NCI-H2227 (cell line): ENCODE results near the gene MRNIP.
"Not testable (repeated sequence)": the region's sequence is repeated elsewhere in the genome, so short reads cannot be mapped to it uniquely, and the experiment has no call there.

Source experiments
- DNase-seq: peaks from one replicate; lab custom pipeline; 2025; ENCODE audit not compliant: unreplicated experiment; lab: John Stamatoyannopoulos, UW

MRNIP gene

GRCh38 chr5:179840766-179841165 is 17.9 kb downstream of the MRNIP start:
- no peak for DNase-seq

GRCh38 chr5:179840321-179840720 is 18.3 kb downstream of the MRNIP start:
- no peak for DNase-seq

DNA sequence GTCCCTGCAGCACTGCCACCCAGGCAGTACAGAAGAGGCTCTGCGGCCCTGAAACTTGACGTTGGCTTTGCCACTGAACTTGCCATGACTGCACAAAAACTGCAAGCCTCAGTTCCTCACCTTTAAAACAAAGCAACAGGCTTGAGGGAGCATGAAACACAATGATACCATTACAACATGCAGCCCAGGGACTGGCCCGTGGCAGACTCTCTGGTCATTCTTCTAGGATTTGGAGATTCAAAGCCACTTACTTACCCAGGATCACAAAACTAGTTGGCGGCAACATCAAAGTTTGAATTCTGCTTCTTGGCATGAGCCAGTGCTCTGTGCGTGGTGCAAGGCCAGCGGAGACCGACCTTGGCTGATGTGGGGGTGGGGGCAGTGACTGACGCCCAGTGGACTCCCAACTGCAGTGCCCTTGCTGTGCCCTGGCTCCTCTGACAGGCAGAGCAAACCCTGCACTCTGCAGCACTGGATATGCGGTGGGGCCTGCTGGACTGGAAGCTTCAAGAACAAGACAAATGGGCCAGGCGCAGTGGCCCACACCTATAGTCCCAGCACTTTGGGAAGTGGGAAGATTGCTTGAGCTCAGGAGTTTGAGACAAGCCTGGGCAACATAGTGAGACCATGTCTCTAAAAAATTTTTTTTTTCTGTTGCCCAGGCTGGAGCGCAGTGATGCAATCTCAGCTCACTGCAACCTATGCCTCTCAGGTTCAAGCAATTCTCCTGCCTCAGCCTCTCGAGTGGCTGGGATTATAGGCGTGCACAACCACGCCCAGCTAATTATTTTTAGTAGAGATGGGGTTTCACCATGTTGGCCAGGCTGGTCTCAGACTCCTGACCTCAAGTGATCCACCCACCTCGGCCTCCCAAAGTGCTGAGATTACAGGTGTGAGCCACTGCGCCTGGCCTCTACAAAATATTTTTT is 19.0 kb downstream of the MRNIP start:
- DNase-seq, result no peak

- DNase-seq, result no peak
Observed at GRCh38 chr5:179837076-179838011, 21.3 kb downstream of the MRNIP start.

DNA sequence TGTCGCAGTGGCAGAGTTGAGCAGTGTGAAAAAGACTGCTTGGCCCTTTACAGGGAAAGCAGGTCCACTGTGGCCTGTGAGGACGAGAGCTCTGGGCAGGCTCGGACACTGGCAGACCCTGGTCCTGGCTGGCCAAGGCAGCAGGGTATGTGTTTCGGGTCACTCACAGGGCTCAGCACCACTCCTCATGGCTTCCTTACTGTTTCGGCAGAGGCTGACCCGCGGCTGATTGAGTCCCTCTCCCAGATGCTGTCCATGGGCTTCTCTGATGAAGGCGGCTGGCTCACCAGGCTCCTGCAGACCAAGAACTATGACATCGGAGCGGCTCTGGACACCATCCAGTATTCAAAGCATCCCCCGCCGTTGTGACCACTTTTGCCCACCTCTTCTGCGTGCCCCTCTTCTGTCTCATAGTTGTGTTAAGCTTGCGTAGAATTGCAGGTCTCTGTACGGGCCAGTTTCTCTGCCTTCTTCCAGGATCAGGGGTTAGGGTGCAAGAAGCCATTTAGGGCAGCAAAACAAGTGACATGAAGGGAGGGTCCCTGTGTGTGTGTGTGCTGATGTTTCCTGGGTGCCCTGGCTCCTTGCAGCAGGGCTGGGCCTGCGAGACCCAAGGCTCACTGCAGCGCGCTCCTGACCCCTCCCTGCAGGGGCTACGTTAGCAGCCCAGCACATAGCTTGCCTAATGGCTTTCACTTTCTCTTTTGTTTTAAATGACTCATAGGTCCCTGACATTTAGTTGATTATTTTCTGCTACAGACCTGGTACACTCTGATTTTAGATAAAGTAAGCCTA is 22.2 kb downstream of the MRNIP start:
- no peak for DNase-seq

DNA sequence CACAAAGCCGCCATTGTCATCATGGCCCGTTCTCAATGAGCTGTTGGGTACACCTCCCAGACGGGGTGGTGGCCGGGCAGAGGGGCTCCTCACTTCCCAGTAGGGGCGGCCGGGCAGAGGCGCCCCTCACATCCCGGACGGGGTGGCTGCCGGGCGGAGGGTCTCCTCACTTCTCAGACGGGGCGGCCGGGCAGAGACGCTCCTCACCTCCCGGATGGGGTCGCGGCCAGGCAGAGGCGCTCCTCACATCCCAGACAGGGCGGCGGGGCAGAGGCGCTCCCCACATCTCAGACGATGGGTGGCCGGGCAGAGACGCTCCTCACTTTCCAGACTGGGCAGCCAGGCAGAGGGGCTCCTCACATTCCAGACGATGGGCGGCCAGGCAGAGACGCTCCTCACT is 23.7 kb downstream of the MRNIP start:
- DNase-seq, result not testable (repeated sequence)

- no peak for DNase-seq
Observed at GRCh38 chr5:179834120-179834519, 24.5 kb downstream of the MRNIP start.

- DNase-seq, result no peak
Observed at GRCh38 chr5:179833709-179834070, 24.9 kb downstream of the MRNIP start.

GRCh38 chr5:179833056-179833708 is 25.4 kb downstream of the MRNIP start:
- DNase-seq, result no peak

DNA sequence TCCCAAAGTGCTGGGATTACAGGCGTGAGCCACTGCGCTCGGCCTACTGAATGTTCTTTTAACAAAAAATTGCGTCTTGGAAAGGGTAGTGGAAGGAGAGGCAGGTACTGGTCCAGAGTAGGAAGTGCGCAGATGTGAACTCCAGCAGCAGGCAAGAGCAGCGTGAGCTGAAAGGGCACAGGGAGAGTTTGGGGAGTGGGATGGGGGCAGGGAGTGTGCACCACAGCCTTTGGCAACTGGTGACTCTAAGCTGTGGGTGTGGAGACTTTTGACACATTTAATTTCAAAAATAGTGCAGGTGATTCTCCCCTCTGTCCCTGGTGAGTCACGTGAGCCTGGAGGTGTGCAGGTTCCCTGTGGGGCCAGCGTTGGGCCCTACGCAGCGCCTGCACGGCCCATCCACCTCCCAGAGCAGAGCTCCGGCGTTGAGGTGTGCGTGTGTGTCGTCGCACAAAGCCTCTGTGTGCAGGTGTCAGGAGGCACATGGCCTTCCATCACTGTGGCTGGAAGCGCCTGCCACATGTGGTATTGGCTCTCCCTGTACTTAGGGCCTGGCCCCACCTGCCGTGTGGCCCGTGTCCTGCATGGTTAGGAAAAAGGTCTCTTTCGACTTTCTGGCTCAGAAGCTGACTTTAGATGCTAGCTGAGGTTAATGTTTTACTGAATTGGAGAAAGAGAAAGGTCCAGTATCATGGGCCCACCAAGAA is 26.4 kb downstream of the MRNIP start:
- DNase-seq, result no peak

DNA sequence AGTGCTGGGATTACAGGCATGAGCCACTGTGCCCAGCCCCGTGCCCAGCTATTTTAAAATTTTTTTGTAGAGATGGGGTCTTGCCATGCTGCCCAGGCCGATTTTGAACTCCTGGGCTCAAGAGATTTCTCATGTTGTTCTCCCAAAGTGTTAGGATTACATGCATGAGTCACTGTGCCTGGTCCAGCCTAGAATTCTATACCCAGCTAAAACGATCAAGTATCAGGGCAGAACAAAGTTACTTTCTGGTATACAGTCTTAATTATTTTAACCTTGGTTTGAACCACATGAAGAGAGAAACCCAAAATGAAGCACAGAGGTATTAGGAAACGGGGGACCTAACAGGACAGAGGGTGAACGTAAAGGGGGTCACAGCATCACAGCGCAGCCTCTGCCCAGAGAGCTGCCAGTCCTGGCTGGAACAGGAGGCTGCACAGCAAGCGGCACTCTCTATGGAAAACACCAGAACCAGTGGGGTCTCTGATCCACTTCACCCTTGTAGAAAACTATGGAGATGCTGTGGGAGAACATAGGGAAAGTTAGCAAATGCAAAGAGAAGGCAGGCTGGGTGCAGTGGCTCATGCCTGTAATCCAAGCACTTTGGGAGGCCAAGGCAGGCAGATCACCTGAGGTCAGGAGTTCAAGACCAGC is 27.7 kb downstream of the MRNIP start:
- no peak for DNase-seq

DNA sequence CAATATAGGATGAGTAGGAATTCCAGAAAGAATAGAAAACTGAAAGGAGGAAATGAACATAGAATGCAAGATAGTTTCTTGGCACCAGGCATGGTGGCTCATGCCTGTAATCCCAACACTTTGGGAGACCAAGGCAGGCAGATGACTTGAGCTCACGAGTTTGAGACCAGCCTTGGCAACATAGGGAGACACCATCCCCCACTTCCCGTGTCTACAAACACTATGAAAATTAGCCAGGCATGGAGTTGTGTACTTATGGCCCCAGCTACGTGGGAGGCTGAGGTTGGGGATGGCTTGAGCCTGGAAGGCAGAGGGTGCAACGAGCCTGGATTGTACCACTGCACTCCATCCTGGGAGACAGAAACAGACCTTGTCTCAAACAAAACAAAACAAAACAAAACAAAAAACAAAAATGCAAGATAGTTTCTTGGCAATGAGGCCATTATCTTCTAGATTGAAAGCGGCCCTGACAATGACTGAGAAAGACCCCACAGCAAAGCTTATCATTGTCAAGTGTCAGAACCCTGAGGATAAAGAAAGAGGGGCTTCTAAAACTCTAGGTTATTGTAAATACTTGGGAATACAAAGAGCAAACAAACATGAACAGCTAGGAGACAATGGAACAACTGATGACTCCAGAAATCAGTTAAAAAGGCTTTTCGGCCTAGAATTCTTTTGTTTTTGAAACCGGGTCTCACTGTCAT is 28.7 kb downstream of the MRNIP start:
- DNase-seq, result no peak

DNA sequence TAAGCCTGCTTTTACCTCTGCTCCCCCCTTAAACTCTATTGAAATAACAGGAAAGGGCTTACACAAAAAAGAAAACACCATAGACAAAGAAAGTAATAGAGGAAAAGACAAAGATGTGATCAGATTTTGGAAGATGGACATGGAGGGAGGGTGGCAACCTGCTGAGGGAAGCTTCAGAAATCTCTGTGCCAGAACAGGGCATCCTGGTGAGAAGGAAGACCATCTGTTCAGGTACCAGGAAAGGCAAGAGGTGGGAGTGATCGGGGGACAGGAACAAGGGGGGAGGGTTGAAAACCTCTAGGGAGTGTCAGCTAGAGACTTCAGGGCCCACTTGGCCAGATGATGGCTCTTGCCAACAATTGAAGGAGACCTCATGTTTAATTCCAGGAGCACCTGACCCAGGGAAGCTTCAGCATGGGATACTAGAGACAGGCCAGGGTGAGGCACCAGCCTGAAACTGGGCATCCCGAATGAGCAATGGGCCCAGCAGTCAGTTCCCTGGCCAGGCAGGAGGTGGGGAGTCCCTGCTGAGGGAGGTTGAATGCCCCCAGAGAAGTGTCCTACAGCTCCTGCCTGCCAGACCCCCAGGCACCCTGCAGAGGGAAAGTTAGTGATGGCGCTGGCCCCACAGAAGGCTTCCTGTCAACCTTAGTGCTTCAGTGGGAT is 29.7 kb downstream of the MRNIP start:
- no peak for DNase-seq

- no peak for DNase-seq
Observed at GRCh38 chr5:179827680-179828079, 30.9 kb downstream of the MRNIP start.

DNA sequence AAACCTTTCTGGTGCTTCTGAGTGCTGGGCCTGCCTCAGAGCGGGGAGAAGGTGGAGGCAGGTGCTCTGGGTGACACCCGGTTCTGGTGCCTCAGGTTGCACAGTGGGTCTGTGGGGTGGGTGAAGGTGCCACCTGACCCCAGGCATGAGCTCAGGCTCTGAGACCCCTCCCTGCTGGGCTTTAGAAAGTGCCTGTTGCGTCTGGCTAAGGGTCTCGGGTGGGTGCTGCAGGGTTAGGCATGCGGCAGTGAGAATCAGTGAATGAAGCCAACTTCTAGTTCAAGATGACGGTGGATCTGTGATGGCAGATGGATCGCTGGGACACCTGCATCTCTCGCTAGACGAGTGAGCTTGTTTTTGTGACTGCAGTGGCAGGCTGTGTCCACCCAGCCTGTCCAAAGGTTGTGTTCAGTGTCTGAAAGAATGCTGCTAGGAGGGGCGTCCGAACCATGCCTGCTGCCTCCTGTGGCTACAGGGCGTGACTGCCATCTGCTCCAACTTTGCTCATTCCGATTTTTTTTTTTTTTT is 32.9 kb downstream of the MRNIP start:
- no peak for DNase-seq

DNA sequence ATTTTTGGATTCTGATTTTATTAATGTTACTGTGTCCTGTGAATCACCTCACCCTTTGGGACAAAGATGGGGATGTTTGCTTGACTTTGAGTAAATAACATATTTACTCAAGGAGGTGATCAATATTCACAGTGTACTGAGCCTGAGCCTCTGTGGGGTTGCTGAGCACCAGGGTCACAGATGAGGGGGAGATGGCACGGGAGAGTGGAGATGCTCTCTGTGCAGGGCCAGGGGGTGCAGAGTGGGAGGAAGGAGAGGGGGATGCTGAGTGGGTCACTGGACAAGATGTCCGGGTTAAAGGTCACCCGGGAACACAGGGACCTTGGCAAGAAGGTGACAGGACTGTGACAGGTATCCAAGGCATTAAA is 33.9 kb downstream of the MRNIP start:
- no peak for DNase-seq

DNA sequence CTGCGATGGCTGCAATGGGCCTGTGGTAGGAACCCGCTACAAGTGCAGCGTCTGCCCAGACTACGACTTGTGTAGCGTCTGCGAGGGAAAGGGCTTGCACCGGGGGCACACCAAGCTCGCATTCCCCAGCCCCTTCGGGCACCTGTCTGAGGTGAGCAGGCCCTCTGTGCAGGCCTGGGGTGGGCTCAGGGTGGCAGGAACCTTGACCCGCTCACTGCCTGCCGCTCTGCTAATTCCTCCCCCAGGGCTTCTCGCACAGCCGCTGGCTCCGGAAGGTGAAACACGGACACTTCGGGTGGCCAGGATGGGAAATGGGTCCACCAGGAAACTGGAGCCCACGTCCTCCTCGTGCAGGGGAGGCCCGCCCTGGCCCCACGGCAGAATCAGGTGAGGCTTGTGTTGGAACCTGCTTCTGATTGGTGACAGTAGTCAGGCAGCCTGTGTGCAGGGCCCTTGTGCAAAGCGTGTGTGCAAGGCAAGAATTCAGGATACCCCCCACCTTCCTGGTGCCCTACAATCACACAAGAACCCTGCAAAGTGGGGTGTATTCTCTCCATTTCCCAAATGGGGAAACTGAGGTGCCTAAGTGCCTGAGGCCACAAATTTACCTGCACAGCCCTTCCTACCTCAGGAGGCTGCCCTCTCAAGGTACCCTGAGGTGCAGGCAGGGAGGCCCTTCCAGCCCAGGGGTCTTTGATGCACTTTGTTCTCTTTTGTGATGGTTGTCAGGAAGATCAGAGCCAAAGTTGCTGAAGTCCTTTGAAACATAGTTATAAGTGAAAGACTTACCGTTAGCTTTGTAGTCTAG is 34.5 kb downstream of the MRNIP start:
- no peak for DNase-seq
